Ascending aorta (tissue), 2 donors: Measurements from ENCODE around the gene CRELD2. TPM values are rescaled to one million over a fixed set of nuclear protein-coding genes. Genes with fewer than 3 reads are reported as not detected.

Source experiments
- DNase-seq, 2 donors: peaks; one replicate each; pipeline ENCODE4 v3.0.0-alpha.2; 2019; ENCODE audit warnings: low spot score in 2 of 2
- H3K27ac ChIP-seq, 2 donors: fragments of 200-600 bp; sonication (generic); one replicate each; pipeline ENCODE4 v1.5.1; 2016 to 2017; ENCODE audit warnings: mild to moderate bottlenecking in 1 of 2
- H3K27me3 ChIP-seq: fragments of 200-600 bp; sonication (generic); one replicate; pipeline ENCODE4 v1.5.1; 2017
- H3K36me3 ChIP-seq, 2 donors: fragments of 200-600 bp; sonication (generic); one replicate each; pipeline ENCODE4 v1.5.1; 2016
- H3K4me1 ChIP-seq, 2 donors: fragments of 200-600 bp; sonication (generic); one replicate each; pipeline ENCODE4 v1.5.1; 2016 to 2017; ENCODE audit warnings: mild to moderate bottlenecking in 1 of 2
- H3K4me3 ChIP-seq, 2 donors: fragments of 200-600 bp; sonication (generic); one replicate each; pipeline ENCODE4 v1.5.1; 2016 to 2017; ENCODE audit warnings: mild to moderate bottlenecking in 1 of 2
- H3K9me3 ChIP-seq, 2 donors: fragments of 200-600 bp; sonication (generic); one replicate each; pipeline ENCODE4 v1.5.1; 2016
- CTCF ChIP-seq, 3 experiments: fragments of 200-600 bp in 2 of 3; fragments of 450-650 bp in 1 of 3; sonication (generic) in 2 of 3; IDR thresholded peaks; one replicate each; pipeline ENCODE4 v1.5.1; 2016 to 2019; ENCODE audit warnings: antibody characterized with exemption in 3 of 3, mild to moderate bottlenecking in 1 of 3, moderate library complexity in 1 of 3
- intact Hi-C: fragments of 100-400 bp; cut with DNase I; formaldehyde crosslinking; loops from one replicate; pipeline ENCODE4 v1.15.1; 2023
- total RNA-seq: library from RNA; depleted of rRNA; stranded (reverse); fragments of >200 nt; gene quantifications from one replicate; pipeline ENCODE4 v1.1.0, GENCODE V29; 2016

CRELD2 gene
- total RNA-seq, 1 donor from 2014 or later: 61.8 TPM

- intact Hi-C loops: no loop called here
- TF ChIP-seq CTCF (IDR thresholded peaks at IDR 0.05): no peak
- H3K27me3 ChIP-seq: no peaks in the 10 kb centered on the region
- peaks cover 3 to 16% of the 10 kb centered on the region in 2 donors for H3K4me1 ChIP-seq
- no peak overlapping the region for H3K4me3 ChIP-seq
- H3K36me3 ChIP-seq: no peaks in the 10 kb centered on the region
- no peaks in the 10 kb centered on the region for H3K9me3 ChIP-seq
- peak overlapping the region; percentile 19 to 36 for H3K27ac ChIP-seq
- no peak for DNase-seq
Measured at GRCh38 chr22:49953680-49954344, 35.4 kb downstream of the CRELD2 start.

- Histone ChIP-seq H3K36me3 (no peaks in the 10 kb centered on the region), H3K4me3 (no peak overlapping the region), H3K27me3 (no peaks in the 10 kb centered on the region), H3K4me1 (peaks cover 3 to 16% of the 10 kb centered on the region in 2 donors), H3K9me3 (no peaks in the 10 kb centered on the region), H3K27ac (peak overlapping the region in 1 of 2 donors; percentile 36)
- intact Hi-C loops: no loop called here
- DNase-seq: no peak
- TF ChIP-seq CTCF (IDR thresholded peaks at IDR 0.05): no peak
Measured at GRCh38 chr22:49954354-49954753, 35.9 kb downstream of the CRELD2 start.

- no peak for DNase-seq
- Histone ChIP-seq H3K4me1 (peaks cover 3 to 21% of the 10 kb centered on the region in 2 donors), H3K4me3 (no peak overlapping the region), H3K36me3 (no peaks in the 10 kb centered on the region), H3K27me3 (no peaks in the 10 kb centered on the region), H3K27ac (no peak overlapping the region), H3K9me3 (no peaks in the 10 kb centered on the region)
- no peak for TF ChIP-seq CTCF (IDR thresholded peaks at IDR 0.05)
- intact Hi-C loops: no loop called here
Measured at GRCh38 chr22:49954991-49955580, 36.7 kb downstream of the CRELD2 start.

GRCh38 chr22:49955581-49956417 lies 37.4 kb downstream of the CRELD2 start:
- intact Hi-C loops: no loop called here
- no peaks in the 10 kb centered on the region for H3K27me3 ChIP-seq
- H3K4me3 ChIP-seq: no peak overlapping the region
- no peaks in the 10 kb centered on the region for H3K9me3 ChIP-seq
- H3K36me3 ChIP-seq: no peaks in the 10 kb centered on the region
- H3K4me1 ChIP-seq: peaks cover 3 to 21% of the 10 kb centered on the region in 2 donors
- no peak overlapping the region for H3K27ac ChIP-seq
- DNase-seq: no peak
- no peak for TF ChIP-seq CTCF (IDR thresholded peaks at IDR 0.05)

- Histone ChIP-seq H3K9me3 (no peaks in the 10 kb centered on the region), H3K27ac (no peak overlapping the region), H3K27me3 (no peaks in the 10 kb centered on the region), H3K36me3 (no peaks in the 10 kb centered on the region), H3K4me3 (no peak overlapping the region), H3K4me1 (peaks cover 3 to 21% of the 10 kb centered on the region in 2 donors)
- intact Hi-C loops: no loop called here
- no peak for DNase-seq
- TF ChIP-seq CTCF (IDR thresholded peaks at IDR 0.05): no peak
Measured at GRCh38 chr22:49956418-49956770, 38.0 kb downstream of the CRELD2 start.
